SU-DHL-6 (cell line): ENCODE data around the gene BTG4.

Source experiments
- H2AFZ ChIP-seq: fragments of 200-600 bp; sonication (generic); 2 replicates; pipeline ENCODE4 v1.6.1; 2014; ENCODE audit warnings: low read depth, mild to moderate bottlenecking, moderate library complexity, mixed read lengths, antibody characterized with exemption, low read length; ENCODE audit not compliant: severe bottlenecking
- H3F3A ChIP-seq: fragments of 200-600 bp; shearing (Covaris generic); 2 replicates; pipeline ENCODE4 v1.6.0; 2016; ENCODE audit warnings: antibody characterized with exemption, mild to moderate bottlenecking; ENCODE audit not compliant: insufficient read depth
- H3K27ac ChIP-seq: fragments of 200-600 bp; sonication (generic); 2 replicates; pipeline ENCODE4 v1.5.1; 2016; ENCODE audit warnings: low read depth, mild to moderate bottlenecking, low read length, moderate library complexity, mixed read lengths
- H3K27me3 ChIP-seq: fragments of 200-600 bp; sonication (generic), shearing (Covaris generic); 2 replicates; pipeline ENCODE4 v1.6.0; 2014; ENCODE audit warnings: mild to moderate bottlenecking, low read length
- H3K36me3 ChIP-seq: fragments of 200-600 bp; sonication (generic); 2 replicates; pipeline ENCODE4 v1.6.1; 2014; ENCODE audit warnings: mild to moderate bottlenecking, low read length, mixed read lengths
- H3K4me2 ChIP-seq: fragments of 300-600, 200-600 bp; shearing (Covaris generic), sonication (generic); 2 replicates; pipeline ENCODE4 v1.6.0; 2014; ENCODE audit warnings: low read length, low read depth, mild to moderate bottlenecking; ENCODE audit not compliant: poor library complexity, severe bottlenecking
- H3K4me3 ChIP-seq: fragments of 200-600 bp; sonication (generic); 2 replicates; pipeline ENCODE4 v1.5.1; 2014; ENCODE audit warnings: antibody characterized with exemption, low read length, mild to moderate bottlenecking, mixed read lengths; ENCODE audit not compliant: insufficient read depth, poor library complexity, severe bottlenecking
- H3K79me2 ChIP-seq: fragments of 200-600 bp; sonication (generic); 2 replicates; pipeline ENCODE4 v1.6.1; 2014; ENCODE audit warnings: mild to moderate bottlenecking, low read length, moderate library complexity; ENCODE audit not compliant: insufficient read depth
- H3K9ac ChIP-seq: fragments of 200-600 bp; sonication (generic); 2 replicates; pipeline ENCODE4 v1.7.0; 2014; ENCODE audit warnings: mild to moderate bottlenecking, low read length
- H3K9me2 ChIP-seq: fragments of 200-600 bp; sonication (generic); replicated peaks from 2 replicates; pipeline ENCODE4 v1.6.1; 2014; ENCODE audit warnings: low read length; ENCODE audit not compliant: insufficient read depth
- H3K9me3 ChIP-seq: fragments of 200-600 bp; sonication (generic); 2 replicates; pipeline ENCODE4 v1.6.1; 2014; ENCODE audit warnings: low read length, mixed read lengths; ENCODE audit not compliant: insufficient read depth
- H4K20me1 ChIP-seq: fragments of 200-600 bp; sonication (generic); 2 replicates; pipeline ENCODE4 v1.6.1; 2014; ENCODE audit warnings: low read depth, mild to moderate bottlenecking, antibody characterized with exemption, low read length, moderate library complexity, mixed read lengths
- CTCF ChIP-seq: fragments of 200-600 bp; sonication (generic); IDR thresholded peaks from one replicate; pipeline ENCODE4 v1.5.1; 2017; ENCODE audit warnings: antibody characterized with exemption, mild to moderate bottlenecking, low read length, moderate library complexity; ENCODE audit not compliant: insufficient read depth, poor library complexity, severe bottlenecking
- EZH2phosphoT487 ChIP-seq: fragments of 200-600 bp; sonication (generic), shearing (Covaris generic); conservative IDR thresholded peaks from 2 replicates; pipeline ENCODE4 v1.6.1; 2018; ENCODE audit warnings: mild to moderate bottlenecking, antibody characterized with exemption, low read length, moderate library complexity, mixed read lengths

The BTG4 gene

GRCh38 chr11:111523343-111523742, 11.2 kb upstream of the BTG4 start:
- Histone ChIP-seq H3K4me2 (no peak overlapping the region), H3K79me2 (no peaks in the 10 kb centered on the region), H3K9ac (no peak overlapping the region), H3K4me3 (no peak overlapping the region), H3K9me3 (no peaks in the 10 kb centered on the region), H3K9me2 (no peaks in the 10 kb centered on the region), H4K20me1 (no peaks in the 10 kb centered on the region), H2AFZ (no peak overlapping the region), H3K36me3 (no peaks in the 10 kb centered on the region), H3K27ac (no peak overlapping the region), H3F3A (no peaks in the 10 kb centered on the region), H3K27me3 (no peaks in the 10 kb centered on the region)
- TF ChIP-seq EZH2phosphoT487 (no peak), CTCF (no peak)

- TF ChIP-seq CTCF (no peak), EZH2phosphoT487 (no peak)
- H3K4me2 ChIP-seq = no peak overlapping the region
- no peak overlapping the region for H3K4me3 ChIP-seq
- no peak overlapping the region for H3K27ac ChIP-seq
- H3K79me2 ChIP-seq = no peaks in the 10 kb centered on the region
- no peaks in the 10 kb centered on the region for H3K27me3 ChIP-seq
- H3K36me3 ChIP-seq = no peaks in the 10 kb centered on the region
- no peak overlapping the region for H3K9ac ChIP-seq
- no peaks in the 10 kb centered on the region for H3F3A ChIP-seq
- H4K20me1 ChIP-seq = no peaks in the 10 kb centered on the region
- no peaks in the 10 kb centered on the region for H3K9me2 ChIP-seq
- H2AFZ ChIP-seq = no peak overlapping the region
- no peaks in the 10 kb centered on the region for H3K9me3 ChIP-seq
These were observed 10.2 kb upstream of the BTG4 start for GRCh38 chr11:111522426-111522825.

- Histone ChIP-seq H3K27me3 (no peaks in the 10 kb centered on the region), H3K27ac (no peak overlapping the region), H3F3A (no peaks in the 10 kb centered on the region), H3K4me2 (no peak overlapping the region), H4K20me1 (no peaks in the 10 kb centered on the region), H3K4me3 (no peak overlapping the region), H2AFZ (no peak overlapping the region), H3K9ac (no peak overlapping the region), H3K36me3 (no peaks in the 10 kb centered on the region), H3K79me2 (no peaks in the 10 kb centered on the region), H3K9me3 (no peaks in the 10 kb centered on the region), H3K9me2 (no peaks in the 10 kb centered on the region)
- no peak for TF ChIP-seq CTCF
- no peak for TF ChIP-seq EZH2phosphoT487
These were observed 8.9 kb upstream of the BTG4 start for GRCh38 chr11:111521135-111521534.

GRCh38 chr11:111520560-111520959, 8.4 kb upstream of the BTG4 start:
- Histone ChIP-seq H3K79me2 (no peaks in the 10 kb centered on the region), H3K4me3 (no peak overlapping the region), H3K27ac (no peak overlapping the region), H3F3A (no peaks in the 10 kb centered on the region), H4K20me1 (no peaks in the 10 kb centered on the region), H3K27me3 (no peaks in the 10 kb centered on the region), H3K4me2 (no peak overlapping the region), H3K9me3 (no peaks in the 10 kb centered on the region), H3K9ac (no peak overlapping the region), H3K36me3 (no peaks in the 10 kb centered on the region), H3K9me2 (no peaks in the 10 kb centered on the region), H2AFZ (no peak overlapping the region)
- no peak for TF ChIP-seq CTCF
- TF ChIP-seq EZH2phosphoT487 = no peak
